ENCODE results near the gene NYAP2.

Gene NYAP2

GRCh38 chr2:225402210-225402776 lies 2.8 kb downstream of the NYAP2 start:
- no peak for TF ChIP-seq CTCF (IDR thresholded peaks at IDR 0.05)
- no peak overlapping the region for H3K4me3 Mint-ChIP-seq
- H3K27me3 Mint-ChIP-seq (ENCODE audit: low read depth, poor library complexity): peaks cover 11% of the 10 kb centered on the region
- H3K9me3 Mint-ChIP-seq: no peaks in the 10 kb centered on the region
- no peaks in the 10 kb centered on the region for H3K4me1 Mint-ChIP-seq
- no peak for DNase-seq
- no peaks in the 10 kb centered on the region for H3K36me3 Mint-ChIP-seq (ENCODE audit: low read depth)
- H3K27ac Mint-ChIP-seq: no peak overlapping the region

- H3K27ac Mint-ChIP-seq: no peak overlapping the region
- no peak overlapping the region for H3K4me3 Mint-ChIP-seq
- no peaks in the 10 kb centered on the region for H3K9me3 Mint-ChIP-seq
- no peaks in the 10 kb centered on the region for H3K36me3 Mint-ChIP-seq (ENCODE audit: low read depth)
- no peak for TF ChIP-seq CTCF (IDR thresholded peaks at IDR 0.05)
- no peaks in the 10 kb centered on the region for H3K4me1 Mint-ChIP-seq
- H3K27me3 Mint-ChIP-seq (ENCODE audit: low read depth, poor library complexity): no peaks in the 10 kb centered on the region
- no peak for DNase-seq
Measured at GRCh38 chr2:225411452-225411851, 11.9 kb downstream of the NYAP2 start.

GRCh38 chr2:225413786-225414185 lies 14.3 kb downstream of the NYAP2 start:
- Mint-ChIP-seq H3K4me3 (no peak overlapping the region), H3K4me1 (no peaks in the 10 kb centered on the region), H3K27ac (no peak overlapping the region), H3K36me3 (ENCODE audit: low read depth) (no peaks in the 10 kb centered on the region), H3K9me3 (no peaks in the 10 kb centered on the region), H3K27me3 (ENCODE audit: low read depth, poor library complexity) (no peaks in the 10 kb centered on the region)
- no peak for TF ChIP-seq CTCF (IDR thresholded peaks at IDR 0.05)
- DNase-seq: no peak

GRCh38 chr2:225414902-225415301 lies 15.4 kb downstream of the NYAP2 start:
- Mint-ChIP-seq H3K4me3 (no peak overlapping the region), H3K4me1 (no peaks in the 10 kb centered on the region), H3K9me3 (no peaks in the 10 kb centered on the region), H3K36me3 (ENCODE audit: low read depth) (no peaks in the 10 kb centered on the region), H3K27ac (no peak overlapping the region), H3K27me3 (ENCODE audit: low read depth, poor library complexity) (no peaks in the 10 kb centered on the region)
- no peak for DNase-seq
- no peak for TF ChIP-seq CTCF (IDR thresholded peaks at IDR 0.05)

GRCh38 chr2:225415341-225415740 lies 15.8 kb downstream of the NYAP2 start:
- Mint-ChIP-seq H3K9me3 (no peaks in the 10 kb centered on the region), H3K4me3 (no peak overlapping the region), H3K36me3 (ENCODE audit: low read depth) (no peaks in the 10 kb centered on the region), H3K27me3 (ENCODE audit: low read depth, poor library complexity) (no peaks in the 10 kb centered on the region), H3K27ac (no peak overlapping the region), H3K4me1 (no peaks in the 10 kb centered on the region)
- DNase-seq: no peak
- TF ChIP-seq CTCF (IDR thresholded peaks at IDR 0.05): no peak

GRCh38 chr2:225415792-225416191 lies 16.3 kb downstream of the NYAP2 start:
- Mint-ChIP-seq H3K36me3 (ENCODE audit: low read depth) (no peaks in the 10 kb centered on the region), H3K4me3 (no peak overlapping the region), H3K27me3 (ENCODE audit: low read depth, poor library complexity) (no peaks in the 10 kb centered on the region), H3K4me1 (no peaks in the 10 kb centered on the region), H3K9me3 (no peaks in the 10 kb centered on the region), H3K27ac (no peak overlapping the region)
- DNase-seq: no peak
- TF ChIP-seq CTCF (IDR thresholded peaks at IDR 0.05): no peak

Measured in nephron progenitor cell (in vitro differentiated cells).